ENCODE data around the gene BCL3. TPM values are rescaled to one million over a fixed set of nuclear protein-coding genes. Genes with fewer than 3 reads are reported as not detected.

Gene BCL3
- total and polyA plus RNA-seq, 2 of the 13 experiments (the other 11 are each of a cell fraction or from before 2014, with no cell fraction given), result 2.3 to 4.0 TPM

- TF ChIP-seq ZHX2 (IDR thresholded peaks at IDR 0.05; ENCODE audit: low read depth) (no peak), ZHX2 (CRISPR knock-in tag; IDR thresholded peaks at IDR 0.05; ENCODE audit: borderline replicate concordance) (no peak), YEATS2 (CRISPR knock-in tag; IDR thresholded peaks at IDR 0.05; ENCODE audit: borderline replicate concordance) (no peak), RBFOX2 (IDR thresholded peaks at IDR 0.05; ENCODE audit: low read depth, low read length) (no peak), MED1 (CRISPR knock-in tag; IDR thresholded peaks at IDR 0.05) (peak; percentile 34; the same call in 1 of the 2 replicates), EED (CRISPR knock-in tag; IDR thresholded peaks at IDR 0.05) (no peak), U2AF1 (optimal IDR thresholded peaks at IDR 0.05; ENCODE audit: low read depth, low read length) (no peak), ZFP36L1 (CRISPR knock-in tag; IDR thresholded peaks at IDR 0.05) (no peak), ZBTB49 (CRISPR knock-in tag; IDR thresholded peaks at IDR 0.05; ENCODE audit: borderline replicate concordance) (no peak), RFX1 (IDR thresholded peaks at IDR 0.05) (no peak), FOXP4 (CRISPR knock-in tag; IDR thresholded peaks at IDR 0.05) (peak; percentile 27; the same call in 1 of the 2 replicates), HMG20A (CRISPR knock-in tag; IDR thresholded peaks at IDR 0.05; ENCODE audit: borderline replicate concordance) (no peak), KDM5B (CRISPR knock-in tag; IDR thresholded peaks at IDR 0.05; ENCODE audit: borderline replicate concordance) (0 out of 2 replicates have a peak, but pooled peaks have one; percentile 35), SMAD1 (CRISPR knock-in tag; IDR thresholded peaks at IDR 0.05; ENCODE audit: borderline replicate concordance, low read depth) (no peak), PHF8 (CRISPR knock-in tag; IDR thresholded peaks at IDR 0.05) (no peak), ZNF205 (CRISPR knock-in tag; IDR thresholded peaks at IDR 0.05) (0 out of 2 replicates have a peak, but pooled peaks have one; percentile 53)
Measured at GRCh38 chr19:44722131-44723121, 26.1 kb upstream of the BCL3 start (continued).
